Bone marrow (tissue), 2 donors: Measurements from ENCODE around the gene KCNMA1.

Experiments
- DNase-seq, 2 donors: peaks; one replicate each; lab custom pipeline; 2025; lab: John Stamatoyannopoulos, UW

The KCNMA1 gene

DNA sequence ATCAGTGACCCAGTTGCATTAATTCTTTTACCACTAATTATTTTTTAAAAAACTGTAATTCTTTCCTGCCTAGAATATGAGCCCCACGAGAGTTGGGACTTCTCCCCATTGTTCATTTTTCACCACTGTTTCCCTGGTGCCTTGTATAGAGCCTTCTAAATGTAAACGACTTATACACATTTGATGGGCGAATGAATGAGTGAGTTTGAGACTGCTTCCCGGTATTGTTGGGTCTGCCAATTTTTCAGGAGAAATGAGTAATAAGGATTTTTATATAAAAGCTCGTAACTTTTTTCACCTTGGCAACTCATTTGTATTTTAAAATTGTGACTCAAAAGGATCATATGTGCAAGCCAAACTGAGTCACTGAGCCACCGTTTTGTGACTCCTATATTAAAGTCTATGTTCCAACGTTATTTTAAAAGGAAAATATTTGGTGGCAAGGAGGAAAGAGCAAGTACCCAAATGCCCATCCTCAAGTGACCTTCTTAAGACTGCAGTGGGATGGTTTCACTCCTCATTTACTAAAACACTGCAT lies 621.3 kb downstream of the KCNMA1 start:
- DNase-seq, result no peak

DNA sequence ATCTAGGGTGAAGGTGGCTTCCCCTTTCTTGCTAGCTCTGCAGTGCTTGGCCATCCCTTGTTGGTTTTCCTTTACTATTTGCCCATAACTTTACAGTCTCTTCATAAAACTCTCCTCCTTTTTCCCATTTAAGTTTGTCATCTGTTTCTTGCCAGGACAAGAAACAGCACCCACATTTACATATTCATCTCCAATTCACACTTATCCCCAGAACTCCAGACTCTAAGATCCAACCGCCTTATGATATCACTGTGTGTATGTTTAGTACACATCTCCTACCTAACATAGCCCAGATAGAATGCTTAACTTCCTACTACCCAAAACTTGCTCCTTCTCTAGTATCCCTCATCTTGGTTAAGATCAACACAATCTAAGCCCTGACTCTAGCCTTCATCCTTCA lies 622.2 kb downstream of the KCNMA1 start:
- no peak for DNase-seq

GRCh38 chr10:77012812-77013500 lies 624.7 kb downstream of the KCNMA1 start:
- no peak for DNase-seq

- no peak for DNase-seq
Measured at GRCh38 chr10:77011874-77012811, 625.5 kb downstream of the KCNMA1 start.

DNA sequence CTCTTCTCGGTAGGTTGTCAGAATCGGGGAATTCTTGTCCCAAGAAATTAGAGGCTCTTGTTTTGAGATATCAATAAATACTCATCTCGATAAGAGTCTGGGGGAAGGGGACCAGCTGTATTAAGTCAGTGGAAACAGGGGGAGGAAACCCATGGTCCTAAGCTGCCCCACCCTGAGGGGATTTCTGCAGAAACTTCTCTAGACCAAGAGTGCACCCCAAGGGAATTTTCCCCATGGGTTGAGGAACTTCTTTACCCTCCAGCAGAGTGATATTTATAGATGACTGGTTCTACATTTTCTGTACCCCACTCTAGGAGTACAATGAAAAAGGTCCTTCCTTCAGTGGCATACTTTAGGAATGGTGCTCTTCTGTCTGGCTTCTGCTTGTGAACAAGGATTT lies 627.2 kb downstream of the KCNMA1 start:
- DNase-seq, result no peak

GRCh38 chr10:77007834-77008233 lies 629.8 kb downstream of the KCNMA1 start:
- DNase-seq, result no peak

- DNase-seq, result no peak
Measured at GRCh38 chr10:77006836-77007511, 630.6 kb downstream of the KCNMA1 start.

GRCh38 chr10:77005871-77006270 lies 631.7 kb downstream of the KCNMA1 start:
- no peak for DNase-seq

DNA sequence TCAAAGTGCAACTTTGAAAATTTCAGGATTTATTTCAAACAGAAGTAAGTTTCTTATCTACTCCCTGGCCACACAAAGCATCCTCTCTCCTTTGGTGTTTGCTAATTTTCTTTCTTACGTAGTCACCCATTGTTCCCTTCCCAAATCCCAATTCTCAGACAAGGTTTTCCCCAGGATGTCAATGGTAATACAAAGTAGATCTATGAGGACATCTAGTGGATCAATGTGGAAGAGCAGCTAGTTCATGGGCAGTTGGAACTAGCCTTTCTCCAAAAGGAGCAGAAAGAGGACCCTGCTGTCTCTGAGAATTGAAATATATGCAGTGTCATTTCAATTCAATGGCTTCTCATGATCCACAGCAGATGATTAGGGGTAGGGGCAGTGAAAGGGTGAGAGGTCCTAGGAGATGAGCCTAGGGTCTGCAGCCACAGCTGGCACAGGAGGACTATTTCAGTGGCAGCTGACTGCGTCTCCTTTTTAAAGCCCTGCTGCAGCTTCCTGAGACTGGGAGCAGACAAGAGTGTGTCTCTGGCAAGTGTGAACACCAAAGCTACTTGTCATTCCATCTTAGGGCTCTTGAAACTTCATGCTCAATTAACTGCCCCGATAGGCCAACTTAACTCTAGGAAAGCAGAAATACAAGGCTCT lies 632.6 kb downstream of the KCNMA1 start:
- peak in 1 of 2 donors; percentile 1 for DNase-seq

- no peak for DNase-seq
Measured at GRCh38 chr10:77002872-77003271, 634.7 kb downstream of the KCNMA1 start.

DNA sequence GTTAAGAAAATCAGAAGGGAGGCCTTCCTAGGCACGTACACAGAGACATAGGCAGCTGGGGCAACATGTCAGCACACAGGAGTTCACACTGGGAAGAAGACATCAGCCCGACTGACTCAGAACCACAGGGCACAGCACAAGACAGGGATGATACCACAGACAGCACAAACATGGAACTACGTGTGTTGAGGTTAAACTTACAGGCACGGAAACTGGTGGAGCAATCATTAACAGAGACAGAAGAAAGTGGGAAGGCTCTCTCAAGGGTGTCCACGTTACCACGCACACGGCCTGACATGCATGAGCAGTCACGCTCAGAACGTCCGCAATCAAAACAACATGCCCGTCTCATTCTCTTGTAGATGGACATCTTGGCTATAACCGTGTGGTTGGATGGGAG lies 636.4 kb downstream of the KCNMA1 start:
- no peak for DNase-seq

DNA sequence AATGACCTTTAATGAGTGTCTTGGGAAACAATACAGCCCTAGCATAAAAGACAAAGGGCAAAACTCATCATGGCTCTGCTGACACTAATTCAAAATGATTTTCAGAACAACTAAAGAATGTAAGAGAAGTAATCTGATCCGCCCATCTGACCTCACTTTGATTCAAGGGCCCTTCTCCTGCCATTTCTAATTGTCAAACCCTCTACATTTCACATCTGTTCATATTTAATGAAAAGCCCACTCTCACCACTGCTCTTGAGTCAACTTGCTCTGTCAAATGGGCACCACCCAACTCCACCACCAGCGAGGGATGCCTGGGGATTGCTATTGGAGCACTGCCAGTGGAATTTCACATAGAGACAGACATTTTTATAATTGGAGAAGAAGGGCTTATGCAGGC lies 639.2 kb downstream of the KCNMA1 start:
- no peak for DNase-seq

- no peak for DNase-seq
Measured at GRCh38 chr10:76997631-76998030, 640.0 kb downstream of the KCNMA1 start.

DNA sequence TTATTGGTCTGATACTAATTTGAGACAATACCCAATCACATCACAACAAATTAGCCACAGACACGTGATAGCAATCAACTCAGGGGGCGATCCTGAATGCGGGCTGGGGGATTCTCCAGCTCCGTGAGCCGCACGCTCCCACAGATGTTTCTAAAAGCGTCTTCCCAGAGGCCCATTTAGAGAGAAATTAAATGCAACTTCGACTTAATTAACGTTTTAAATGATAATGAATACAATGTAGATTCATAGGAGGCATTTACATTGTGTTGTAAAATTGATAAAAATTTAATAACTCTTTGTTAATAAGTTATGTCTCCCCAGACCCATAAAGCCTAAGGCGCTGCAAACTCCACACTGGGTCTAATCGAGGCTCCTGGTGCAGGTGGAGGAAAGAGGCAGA lies 642.6 kb downstream of the KCNMA1 start:
- DNase-seq, result no peak

DNA sequence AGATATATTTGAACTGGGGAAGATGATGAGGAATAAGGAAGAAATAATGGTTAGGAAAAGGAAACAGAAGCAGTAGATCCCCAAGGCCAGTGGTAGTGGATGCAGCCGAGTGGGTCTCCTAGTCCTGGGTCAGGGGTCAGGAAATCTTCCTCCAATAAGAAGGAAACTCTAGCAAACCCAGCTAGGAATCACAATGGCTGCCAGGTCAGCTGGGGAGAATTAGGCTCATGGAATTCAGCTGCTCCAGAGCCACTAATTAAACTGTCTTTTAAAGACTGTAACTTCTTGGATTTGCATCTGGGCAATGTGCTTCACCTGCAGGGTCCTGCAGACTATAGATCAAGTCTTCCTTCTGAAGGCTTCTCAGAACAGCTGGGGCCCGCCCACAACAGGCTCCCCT lies 644.4 kb downstream of the KCNMA1 start:
- no peak for DNase-seq

GRCh38 chr10:76992467-76992866 lies 645.1 kb downstream of the KCNMA1 start:
- DNase-seq, result no peak

- no peak for DNase-seq
Measured at GRCh38 chr10:76991621-76992020, 646.0 kb downstream of the KCNMA1 start.

DNA sequence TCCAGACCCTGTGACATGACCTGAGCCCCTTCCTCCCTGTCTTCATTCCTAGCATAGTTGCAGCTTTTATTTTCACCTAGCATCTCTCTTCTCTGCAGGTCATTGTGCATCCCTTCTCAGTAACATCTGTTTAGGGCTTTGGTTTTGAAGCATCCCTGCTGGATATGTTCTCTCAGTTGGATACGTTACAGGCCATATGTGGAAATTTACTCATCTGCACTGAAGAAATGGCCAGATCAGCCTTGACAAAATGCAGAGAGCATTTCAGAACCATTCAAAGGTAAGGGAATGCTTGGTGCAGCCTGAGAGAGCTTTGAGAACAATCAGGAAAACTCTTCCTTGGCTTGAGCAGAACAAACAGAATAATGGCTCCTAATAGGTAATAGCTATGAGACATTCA lies 647.0 kb downstream of the KCNMA1 start:
- no peak for DNase-seq

- peak in 1 of 2 donors; percentile 2 for DNase-seq
Measured at GRCh38 chr10:76984559-76985443, 652.8 kb downstream of the KCNMA1 start.

- no peak for DNase-seq
Measured at GRCh38 chr10:76983624-76984023, 654.0 kb downstream of the KCNMA1 start.

DNA sequence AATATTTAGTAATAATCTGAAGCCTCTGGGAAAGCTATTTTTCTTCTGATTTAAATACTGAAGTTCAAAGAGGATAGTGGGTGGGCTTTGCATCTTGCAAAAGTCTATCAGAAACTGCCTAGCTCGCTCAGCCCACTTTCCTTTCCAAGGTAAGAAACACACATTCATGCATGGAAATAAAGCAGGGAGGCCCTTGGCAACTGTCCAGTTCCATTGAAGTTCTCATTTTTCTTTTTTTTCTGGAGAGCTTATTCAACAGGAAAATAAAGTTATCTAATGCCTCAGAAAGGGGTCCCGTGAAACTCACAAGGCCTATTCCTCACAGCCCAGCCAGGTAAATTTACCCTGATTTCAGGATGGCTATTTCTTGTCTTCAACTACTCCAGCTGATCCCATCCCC lies 654.9 kb downstream of the KCNMA1 start:
- DNase-seq, result no peak
